8988T (cell line): ENCODE results near the gene LGI2.
"Not testable (repeated sequence)": the region's sequence is repeated elsewhere in the genome, so short reads cannot be mapped to it uniquely, and the experiment has no call there.

ENCODE experiments used
- DNase-seq: peaks from one replicate; pipeline ENCODE4 v3.0.0; 2011

Gene LGI2

GRCh38 chr4:25030277-25031076, at the start of gene LGI2:
TSS of gene LGI2 (minus strand) at chr4:25030946. CDS start at chr4:25030693, 253 bp downstream.
- peak; percentile 61 for DNase-seq

- no peak for DNase-seq
Measured at GRCh38 chr4:25078523-25078922, 47.8 kb upstream of the LGI2 start.

GRCh38 chr4:25076625-25077398, 46.1 kb upstream of the LGI2 start:
- DNase-seq, result no peak

GRCh38 chr4:25075851-25076250, 45.1 kb upstream of the LGI2 start:
- no peak for DNase-seq

- DNase-seq, result no peak
Measured at GRCh38 chr4:25075129-25075528, 44.4 kb upstream of the LGI2 start.

- DNase-seq, result no peak
Measured at GRCh38 chr4:25070545-25070944, 39.8 kb upstream of the LGI2 start.

- DNase-seq, result no peak
Measured at GRCh38 chr4:25069014-25069413, 38.3 kb upstream of the LGI2 start.

GRCh38 chr4:25068386-25068785, 37.6 kb upstream of the LGI2 start:
- DNase-seq, result no peak

GRCh38 chr4:25065932-25066590, 35.3 kb upstream of the LGI2 start:
- DNase-seq, result no peak

- no peak for DNase-seq
Measured at GRCh38 chr4:25065431-25065858, 34.7 kb upstream of the LGI2 start.

GRCh38 chr4:25064447-25064846, 33.7 kb upstream of the LGI2 start:
- DNase-seq, result not testable (repeated sequence)

GRCh38 chr4:25063116-25063515, 32.4 kb upstream of the LGI2 start:
- DNase-seq, result no peak

- DNase-seq, result no peak
Measured at GRCh38 chr4:25062098-25062497, 31.4 kb upstream of the LGI2 start.

- DNase-seq, result no peak
Measured at GRCh38 chr4:25061602-25062001, 30.9 kb upstream of the LGI2 start.

GRCh38 chr4:25060963-25061340, 30.2 kb upstream of the LGI2 start:
- DNase-seq, result no peak

GRCh38 chr4:25060241-25060962, 29.7 kb upstream of the LGI2 start:
- DNase-seq, result no peak

GRCh38 chr4:25059791-25060190, 29.0 kb upstream of the LGI2 start:
- no peak for DNase-seq

- no peak for DNase-seq
Measured at GRCh38 chr4:25058796-25059195, 28.1 kb upstream of the LGI2 start.

- DNase-seq, result no peak
Measured at GRCh38 chr4:25057299-25057698, 26.6 kb upstream of the LGI2 start.

GRCh38 chr4:25052037-25052436, 21.3 kb upstream of the LGI2 start:
- DNase-seq, result not testable (repeated sequence)

GRCh38 chr4:25051534-25051933, 20.8 kb upstream of the LGI2 start:
- DNase-seq, result no peak

- DNase-seq, result no peak
Measured at GRCh38 chr4:25050370-25051078, 19.8 kb upstream of the LGI2 start.
